HG02981 (cell line): ENCODE data around the gene EPS8.
"Not testable (repeated sequence)": the region's sequence is repeated elsewhere in the genome, so short reads cannot be mapped to it uniquely, and the experiment has no call there.

ENCODE experiments used
- ATAC-seq: cut with Tn5 transposase; IDR thresholded peaks from one replicate; pipeline ENCODE4 v1.9.1; 2021; ENCODE audit warnings: mild to moderate bottlenecking, moderate library complexity; ENCODE audit not compliant: unreplicated experiment

Gene EPS8

DNA sequence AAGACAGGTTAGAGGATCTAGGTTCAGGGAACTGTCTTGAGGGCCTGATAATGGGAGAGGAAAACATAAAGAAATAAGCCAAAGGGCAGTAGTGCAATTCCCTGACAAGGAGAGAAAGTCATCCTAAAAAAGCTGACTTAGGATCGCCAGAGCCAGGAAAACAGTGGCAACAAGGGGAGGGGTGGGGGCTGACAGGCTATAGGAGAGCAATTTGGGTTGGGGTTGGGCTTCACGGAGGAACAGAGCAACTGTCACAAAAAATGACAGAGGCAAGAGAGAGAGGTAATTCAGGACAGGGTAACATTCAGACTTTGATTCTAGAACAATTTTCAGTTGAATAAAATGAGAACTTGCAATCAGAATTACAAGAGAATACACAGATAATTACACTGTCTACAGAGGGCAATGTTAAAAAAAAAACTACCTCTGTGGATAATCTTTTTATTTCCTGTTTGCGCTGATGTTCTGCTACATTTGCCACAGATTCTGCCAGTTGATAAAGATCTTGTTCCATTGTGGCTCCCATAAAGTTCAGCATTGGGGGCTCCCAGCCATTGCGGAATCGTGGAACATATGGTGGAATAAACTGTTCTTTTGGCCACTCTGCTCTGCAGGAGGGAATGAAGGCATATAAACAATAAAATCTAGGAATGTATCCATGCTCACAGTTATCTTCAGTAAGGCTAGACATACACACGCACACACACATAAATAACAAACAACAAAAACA lies 138.6 kb downstream of the EPS8 start:
- ATAC-seq = no peak

DNA sequence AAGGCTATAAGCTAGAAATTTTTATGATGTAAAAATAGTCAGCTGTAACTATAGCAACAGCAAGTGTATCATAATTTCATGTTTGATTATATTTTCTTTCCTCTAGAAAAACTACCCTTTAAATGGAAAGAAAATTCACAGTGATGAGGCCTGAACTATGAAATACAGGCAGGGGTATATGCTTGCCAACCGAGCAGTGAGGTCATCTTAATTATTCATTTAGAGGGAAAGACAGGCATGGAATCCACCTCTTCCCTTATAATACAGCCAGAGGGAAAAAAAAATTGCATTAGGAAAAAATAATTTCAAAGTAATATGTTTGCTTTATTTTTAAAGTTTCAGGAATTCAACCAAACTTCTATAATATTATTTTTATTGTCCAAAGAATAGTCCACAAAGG lies 139.8 kb downstream of the EPS8 start:
- ATAC-seq = no peak

DNA sequence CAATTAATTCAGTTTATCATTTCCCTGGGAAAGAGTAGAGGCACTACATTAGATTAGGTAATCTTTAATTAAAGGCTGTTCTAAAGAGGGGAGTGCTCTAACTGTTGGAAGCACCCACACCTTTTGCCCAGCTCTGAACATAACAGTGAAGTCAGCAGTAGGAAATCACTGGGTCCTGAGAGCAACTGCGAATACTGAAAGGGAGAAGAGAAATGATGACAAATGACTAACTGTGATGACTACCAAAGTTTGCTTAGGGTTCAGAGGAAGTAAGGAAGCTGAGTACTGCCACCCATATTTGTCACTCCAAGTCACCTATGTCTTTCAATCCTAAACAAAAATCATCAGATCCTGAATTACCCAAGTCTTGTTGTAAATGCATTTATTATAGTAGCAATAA lies 140.6 kb downstream of the EPS8 start:
- ATAC-seq = no peak

DNA sequence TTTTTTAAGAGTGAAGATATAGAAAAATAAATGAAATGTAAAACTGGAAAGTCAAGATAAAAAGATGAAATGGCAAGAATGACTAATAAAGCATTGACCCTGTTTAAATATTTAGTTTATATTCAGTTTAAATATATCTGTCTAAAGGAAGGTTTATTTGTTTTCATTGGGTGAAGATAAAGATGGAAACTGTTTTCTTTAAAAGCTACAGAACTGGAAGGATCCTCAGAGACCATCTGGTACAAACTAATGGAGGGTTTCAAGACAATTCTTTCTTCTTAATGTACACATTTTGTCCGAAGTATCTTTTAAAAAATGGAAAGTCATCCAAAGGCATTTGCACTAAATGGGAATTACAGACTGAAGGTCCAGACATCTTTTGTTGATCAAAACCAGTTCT lies 142.6 kb downstream of the EPS8 start:
- ATAC-seq = no peak

DNA sequence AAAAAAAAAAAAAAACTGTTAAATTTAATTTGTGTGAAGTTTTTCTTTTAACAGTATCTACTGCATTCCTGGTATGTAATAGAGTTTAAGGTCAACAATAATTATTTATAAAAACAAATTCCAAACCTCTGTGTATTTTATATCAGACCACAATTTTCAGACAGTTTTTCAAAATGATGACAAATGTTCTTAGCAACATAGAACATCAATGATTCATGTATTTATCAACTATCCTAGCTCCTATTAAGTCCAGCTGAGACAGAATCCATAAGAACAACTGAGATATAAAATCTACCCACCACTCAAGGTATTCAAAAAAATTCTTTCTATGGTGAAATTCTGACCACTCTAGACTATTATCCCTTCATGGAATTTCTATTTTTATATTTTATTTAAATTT lies 144.5 kb downstream of the EPS8 start:
- ATAC-seq = no peak

DNA sequence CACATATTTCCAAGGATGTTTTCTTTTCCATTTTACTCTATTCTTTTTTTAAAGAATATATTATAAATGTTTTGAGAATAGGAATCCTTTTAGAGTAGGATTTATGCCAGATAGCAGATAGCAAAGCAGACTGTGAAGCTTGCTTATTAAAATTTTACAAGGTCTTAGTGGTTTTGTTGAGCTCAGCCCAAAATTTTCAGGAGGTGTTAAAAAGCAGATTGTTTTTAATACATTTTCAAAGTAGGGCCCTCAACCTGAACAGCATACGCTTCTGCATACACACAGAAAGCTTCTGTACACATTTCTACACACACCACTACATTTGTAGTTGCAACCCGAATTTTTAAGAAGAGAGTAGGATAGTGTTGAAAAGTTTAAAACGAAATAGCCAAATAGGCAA lies 151.0 kb downstream of the EPS8 start:
- no peak for ATAC-seq

DNA sequence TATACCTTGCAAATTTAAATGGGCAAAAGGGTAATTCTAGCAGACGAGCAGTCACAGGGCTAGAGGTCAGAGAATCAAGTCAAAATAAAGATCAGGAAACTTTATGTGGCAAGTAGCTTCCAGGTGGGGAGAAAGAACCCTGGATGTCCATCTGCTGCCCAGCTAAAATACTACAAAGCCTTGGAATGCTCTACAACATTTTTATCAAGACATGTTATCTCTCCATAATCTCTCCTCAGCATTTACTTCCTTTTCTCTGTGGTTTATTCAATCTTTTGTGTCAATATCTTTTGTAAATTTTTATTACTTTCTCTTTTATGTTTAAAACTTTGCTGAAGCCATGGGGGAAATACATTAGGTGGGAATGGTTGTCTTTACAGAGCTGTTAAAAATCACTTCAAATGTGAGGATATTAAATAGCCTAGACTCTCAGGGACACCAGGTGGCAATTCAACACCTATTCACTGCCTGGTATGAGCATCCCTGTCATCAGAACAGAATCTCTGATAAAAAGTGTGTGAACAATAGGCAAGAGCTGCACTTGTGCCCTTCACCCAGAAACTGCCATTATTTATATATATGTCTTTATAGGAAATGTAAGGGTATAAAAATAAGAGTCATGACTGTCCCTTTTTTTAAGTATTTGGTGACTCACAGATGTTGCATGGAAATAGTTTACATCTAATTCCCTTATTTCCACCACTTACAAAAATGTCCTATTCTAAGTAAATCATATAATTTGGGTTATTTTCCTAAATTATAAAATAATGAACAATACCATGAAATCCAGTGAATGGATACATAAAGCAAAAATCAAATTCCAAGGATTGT lies 152.9 kb downstream of the EPS8 start:
- ATAC-seq = no peak

DNA sequence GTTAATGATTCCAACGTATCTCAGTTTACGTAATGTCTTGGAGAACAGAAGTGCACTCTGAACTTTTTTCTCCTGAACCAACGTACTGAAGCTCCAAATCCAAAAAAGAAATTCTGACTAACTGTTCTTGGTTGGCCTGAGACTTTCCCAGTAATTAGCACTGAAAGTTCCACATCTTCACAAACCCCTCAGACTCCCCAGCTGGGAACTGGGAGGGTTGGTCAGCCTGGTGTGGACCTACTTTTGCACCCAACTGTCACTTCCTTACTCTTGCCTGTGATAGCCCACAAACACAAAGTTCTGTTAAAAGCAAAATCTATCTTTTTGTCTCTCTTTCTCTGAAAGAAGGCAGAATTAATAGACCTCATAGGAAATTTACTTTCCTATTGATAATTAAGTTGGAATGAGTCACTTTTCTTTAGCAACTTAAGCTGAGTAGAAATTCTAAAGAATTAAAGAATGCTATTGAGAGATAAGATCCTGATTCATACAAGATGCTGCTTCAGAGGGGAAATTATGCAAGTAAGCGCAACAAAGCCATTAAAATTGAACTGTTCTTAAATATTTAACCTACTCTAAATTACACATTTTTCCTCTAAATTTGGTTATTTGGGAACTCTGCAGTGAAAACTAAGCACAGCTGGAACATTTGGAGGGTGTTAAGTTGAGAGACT lies 155.0 kb downstream of the EPS8 start:
- ATAC-seq = no peak

DNA sequence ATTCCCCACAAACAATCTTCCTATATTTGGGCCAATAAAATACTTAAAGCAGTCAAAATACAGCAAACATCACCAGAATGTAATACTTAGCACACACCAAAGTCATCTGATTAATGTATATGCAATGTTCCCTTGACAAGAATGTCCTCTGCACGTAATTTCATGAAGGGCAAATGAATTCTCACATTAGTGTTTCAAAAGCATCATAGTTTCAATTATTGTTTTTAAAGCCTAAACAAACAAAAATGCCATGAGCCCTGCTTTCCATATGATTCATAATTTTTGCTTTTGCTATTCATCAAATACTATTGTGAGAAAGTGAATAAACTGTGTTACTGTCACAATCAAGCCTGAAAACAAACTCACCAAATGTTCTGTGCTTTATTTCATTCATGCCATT lies 156.0 kb downstream of the EPS8 start:
- no peak for ATAC-seq

DNA sequence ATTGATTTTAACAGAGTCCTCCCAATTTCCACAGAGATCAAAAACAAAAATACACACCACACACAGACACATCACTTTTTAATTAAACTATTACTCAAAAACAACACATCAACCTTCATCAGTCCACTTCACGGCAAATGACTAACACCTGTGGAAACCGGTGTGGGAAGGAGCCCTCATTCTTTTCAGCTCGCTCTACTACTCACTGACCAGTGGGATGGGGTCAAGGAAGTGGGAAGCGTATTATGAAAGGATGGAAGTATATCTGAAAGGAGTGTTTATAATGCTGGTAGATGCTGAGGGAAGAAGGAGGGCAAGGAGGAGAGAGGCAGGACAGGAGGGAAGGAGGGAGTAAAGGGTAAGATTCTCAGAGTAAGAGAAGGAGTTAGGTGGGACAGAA lies 156.5 kb downstream of the EPS8 start:
- no peak for ATAC-seq

DNA sequence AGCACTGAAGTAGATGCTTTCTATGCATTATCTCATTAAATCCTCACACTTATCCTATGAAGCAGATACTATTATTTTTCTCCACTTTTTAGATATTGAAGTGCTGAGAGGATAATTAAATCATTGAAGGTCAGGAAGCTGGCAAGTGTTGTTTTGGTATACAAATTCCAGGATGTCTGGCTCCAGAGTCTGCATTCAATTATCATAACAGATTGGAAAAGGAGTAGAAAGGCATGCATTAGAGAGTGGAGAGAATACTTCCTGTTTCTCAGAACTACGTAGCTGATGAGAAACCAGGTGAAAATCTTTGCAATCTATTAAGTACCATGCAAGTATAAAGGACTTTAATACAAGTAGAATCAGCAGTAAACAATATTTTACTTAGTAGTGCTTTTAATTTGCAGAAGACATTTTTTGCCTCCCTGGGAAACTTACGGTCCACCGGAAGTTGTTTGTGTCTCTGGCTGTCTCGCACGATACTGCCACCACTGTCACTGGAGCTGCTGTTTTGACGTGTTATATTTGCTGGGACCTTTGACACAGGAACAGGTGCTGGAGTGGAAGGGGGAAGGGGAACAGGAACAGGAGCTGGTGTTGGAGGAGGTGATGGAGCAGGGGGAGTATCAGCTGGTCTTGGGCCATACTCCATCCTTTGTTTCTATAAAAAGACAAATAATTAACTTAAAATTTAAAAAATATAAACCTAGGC lies 158.0 kb downstream of the EPS8 start:
- no peak for ATAC-seq

DNA sequence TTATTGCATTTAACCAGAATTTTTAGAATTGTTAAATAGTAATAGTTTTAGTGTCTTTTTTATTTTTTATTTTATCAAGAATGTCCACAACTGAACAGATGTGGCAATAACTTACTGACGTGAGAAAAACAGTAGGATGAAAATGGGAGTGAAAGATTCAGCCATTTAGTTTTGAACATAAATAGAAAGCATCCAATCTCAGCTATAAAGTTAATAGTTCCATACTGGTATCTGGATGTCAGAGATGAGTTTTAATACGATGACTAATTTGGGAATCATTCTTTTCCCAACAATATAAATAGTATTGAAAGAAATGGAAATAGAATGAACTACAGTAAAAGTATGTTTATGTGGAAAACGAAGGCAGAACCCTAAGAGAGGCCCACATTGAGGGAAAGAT lies 159.4 kb downstream of the EPS8 start:
- ATAC-seq = no peak

DNA sequence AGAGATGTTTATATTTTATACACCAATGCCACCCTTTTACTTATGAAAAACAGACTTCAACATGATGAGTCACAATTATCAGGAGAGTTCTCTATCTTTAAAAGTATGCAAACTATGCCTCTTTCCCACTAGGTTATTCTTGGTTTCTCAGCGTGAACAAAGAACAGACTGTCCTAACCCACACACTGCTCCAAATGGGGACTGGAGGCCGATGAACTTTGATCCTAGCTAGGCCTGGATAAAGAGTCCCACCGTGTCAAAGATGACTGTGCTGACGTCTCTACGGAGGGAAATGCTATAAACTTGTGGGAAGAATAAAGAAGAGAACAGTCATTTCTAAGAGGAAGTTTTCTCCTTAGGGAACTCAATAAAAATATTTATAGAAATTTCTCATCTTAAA lies 160.1 kb downstream of the EPS8 start:
- ATAC-seq = peak; percentile 65

DNA sequence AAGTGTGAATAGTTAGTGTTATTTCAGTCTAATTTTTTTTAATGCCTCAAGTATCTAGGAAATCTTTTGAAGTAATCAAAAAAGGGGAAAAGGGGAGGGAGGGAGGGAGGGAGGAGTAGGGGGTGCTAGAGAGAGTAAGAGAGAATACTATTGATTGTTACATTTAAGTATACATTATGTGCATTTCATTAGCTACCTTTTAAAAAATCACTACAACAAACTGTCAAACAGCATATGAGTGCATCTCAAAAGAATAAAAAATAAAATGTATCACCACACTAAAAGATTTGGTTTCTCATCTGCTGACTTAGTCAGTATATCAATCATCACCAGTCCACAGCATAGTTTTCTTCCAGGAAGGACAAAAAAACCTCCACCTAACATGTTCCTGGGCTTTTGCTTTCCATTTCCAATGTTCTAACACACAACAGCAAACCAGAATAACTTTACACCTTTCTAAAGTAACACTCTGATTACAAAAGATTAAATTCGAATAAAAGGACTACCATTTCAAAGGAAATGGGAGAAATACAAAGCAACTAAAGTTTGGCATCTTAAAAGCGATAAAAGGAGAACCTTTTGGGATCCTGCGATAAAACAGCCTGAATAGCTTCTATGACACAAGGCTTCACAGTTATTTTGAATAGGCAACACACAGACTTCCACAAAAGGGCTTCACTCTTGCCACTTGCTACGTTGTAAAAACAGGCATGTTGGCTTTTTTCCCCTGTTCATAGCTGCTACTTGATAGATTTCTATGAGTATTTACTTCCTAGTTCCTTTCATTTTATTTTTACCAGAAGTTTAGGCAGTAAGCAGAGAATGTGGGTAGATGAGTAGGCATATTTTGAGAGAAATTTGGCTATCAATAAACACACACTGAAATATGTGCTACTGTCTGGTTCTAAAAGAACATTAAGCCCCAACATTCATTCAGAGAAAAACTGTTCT lies 160.9 kb downstream of the EPS8 start:
- no peak for ATAC-seq

DNA sequence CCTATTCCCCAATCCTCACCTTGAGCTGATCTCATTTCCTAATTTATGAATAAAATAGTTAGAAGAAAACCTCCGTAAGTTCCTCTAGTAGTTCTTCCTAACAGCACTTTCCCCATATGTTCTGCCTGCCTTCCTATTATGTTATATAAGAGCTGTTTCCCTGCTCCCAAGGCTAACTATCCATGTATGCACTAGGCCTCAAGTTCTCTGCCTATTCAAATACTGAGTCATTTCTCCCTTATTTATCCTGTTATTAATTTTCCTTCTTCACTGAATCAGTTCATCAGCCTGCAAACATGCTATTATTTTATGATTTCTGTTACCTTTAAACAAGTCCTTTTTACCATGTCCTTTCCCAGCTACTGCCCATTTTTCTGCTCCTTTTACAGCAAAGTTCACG lies 164.1 kb downstream of the EPS8 start:
- no peak for ATAC-seq

DNA sequence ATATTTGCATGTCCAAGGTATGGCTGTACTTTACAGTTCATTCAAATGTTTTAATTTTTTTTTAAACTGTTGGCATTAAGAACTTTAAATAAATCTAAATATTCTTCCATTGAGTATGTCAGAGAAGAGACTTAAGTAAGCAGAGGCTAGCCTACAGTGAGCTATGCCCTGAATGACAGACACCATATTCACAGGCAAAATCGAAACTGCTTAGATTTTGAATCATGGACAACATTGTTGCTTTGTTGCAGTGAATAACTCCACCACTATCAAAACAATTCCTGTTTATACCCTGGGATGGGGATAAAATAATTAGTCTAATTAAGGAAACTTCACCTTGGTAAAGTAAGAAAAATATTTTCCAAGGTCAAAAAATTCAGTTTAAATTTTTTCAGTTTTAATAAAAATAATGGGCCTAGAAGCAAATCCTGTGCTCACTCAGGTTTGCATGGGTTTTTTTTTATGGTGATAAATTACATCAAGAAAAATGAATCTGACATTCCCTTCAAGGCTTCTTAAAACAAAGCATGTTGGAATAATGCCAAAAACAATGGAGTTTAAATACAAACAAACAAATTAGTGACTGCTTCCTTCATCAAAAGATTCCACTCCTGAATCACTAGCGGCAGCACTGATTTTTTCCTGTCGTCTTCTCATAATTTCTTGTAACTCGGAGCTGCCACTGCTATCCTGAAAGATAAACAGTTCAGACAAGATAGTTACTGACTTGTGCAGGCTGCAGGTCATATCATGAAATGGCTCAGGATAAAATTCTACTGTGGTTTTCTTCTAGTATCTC lies 168.2 kb downstream of the EPS8 start:
- ATAC-seq = no peak

DNA sequence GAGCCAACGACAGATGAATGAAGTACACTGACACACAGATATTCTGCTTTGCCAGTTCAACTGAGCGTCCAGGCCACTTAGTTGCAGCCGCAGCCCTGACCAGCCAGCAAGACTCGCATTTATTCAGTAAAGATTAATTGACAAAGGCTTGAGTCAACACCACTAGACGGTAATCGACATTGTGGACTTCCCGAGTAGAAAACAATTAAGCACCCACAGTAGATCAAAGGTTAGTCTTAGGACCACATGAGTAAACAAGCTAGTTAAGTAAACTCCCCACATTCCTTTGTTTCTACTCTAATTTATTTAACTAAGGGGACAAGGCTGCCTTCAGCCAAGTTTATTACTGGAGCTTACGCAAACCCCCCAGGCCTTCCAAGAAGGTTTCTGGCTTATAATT lies 172.7 kb downstream of the EPS8 start:
- ATAC-seq = not testable (repeated sequence)

DNA sequence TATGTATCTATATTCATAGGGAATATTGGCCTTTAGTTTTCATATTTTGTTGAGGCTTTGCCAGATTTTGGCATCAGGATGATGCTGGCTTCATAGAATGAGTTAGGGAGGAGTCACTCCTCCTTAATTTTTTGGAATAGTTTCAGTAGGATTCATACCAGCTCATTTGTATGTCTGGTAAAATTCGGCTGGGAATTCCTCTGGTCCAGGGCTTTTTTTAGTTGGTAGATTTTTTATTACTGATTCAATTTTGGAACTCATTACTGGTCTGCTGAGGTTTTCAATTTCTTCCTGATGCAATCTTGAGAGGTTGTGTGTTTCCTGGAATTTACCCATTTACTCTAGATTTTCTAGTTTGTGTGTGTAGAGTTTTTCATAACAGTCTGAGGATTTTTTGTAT lies 175.2 kb downstream of the EPS8 start:
- ATAC-seq = no peak

DNA sequence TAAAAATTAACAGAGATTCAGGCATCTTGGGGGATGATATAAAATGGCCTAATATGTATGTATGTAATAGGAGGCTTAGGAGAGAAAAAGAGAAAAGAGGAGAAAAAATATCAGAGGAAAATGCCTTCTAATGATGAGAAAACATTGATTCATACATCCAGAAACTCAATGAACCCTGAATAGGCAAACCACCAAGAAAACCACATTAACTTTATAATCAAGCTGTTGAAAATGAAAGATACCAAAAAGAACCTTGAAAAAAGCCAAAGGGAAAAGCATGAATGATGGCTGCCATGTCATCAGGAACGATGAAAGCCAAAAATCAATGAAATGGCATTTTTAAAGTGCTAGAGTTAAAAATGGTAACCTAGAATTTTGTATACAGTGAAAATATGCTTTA lies 180.2 kb downstream of the EPS8 start:
- ATAC-seq = no peak
